K562 (cell line): ENCODE measurements around the gene STPG2. TPM values are rescaled to one million over a fixed set of nuclear protein-coding genes. Genes with fewer than 3 reads are reported as not detected.

ENCODE experiments used
- ATAC-seq: fragments of 200-7000 bp; cut with Tn5 transposase; 3 replicates; pipeline ENCODE4 v1.9.1; 2020; ENCODE audit warnings: moderate library complexity
- BruUV-seq: library from RNA; stranded (reverse); fragments of 400-500 nt; replicated peaks from 2 replicates; lab custom pipeline; 2021; lab: Mats Ljungman, UMichigan
- CTCF ChIA-PET: fragments of 300-600 bp; formaldehyde crosslinking; extraction: SDS; loops from one replicate; lab custom pipeline; 2021; ENCODE audit warnings: low intra/inter-chr PET ratio; lab: Yijun Ruan, JAX
- POLR2A ChIA-PET: fragments of 300-600, 350-650 bp; sonication (Branson Sonifier 250); formaldehyde crosslinking; extraction: SDS; loops from one replicate; lab custom pipeline; 2021; ENCODE audit warnings: antibody characterized with exemption, inconsistent platforms; lab: Yijun Ruan, JAX
- DNase-seq, 4 experiments: peaks; one replicate each; pipeline versions ENCODE4 v3.0.0 to v3.0.0-alpha.2; 2011 to 2018; ENCODE audit warnings: low spot score in 3 of 4, mixed read lengths in 3 of 4; ENCODE audit errors: extremely low read depth in 1 of 4
- FAIRE-seq: peaks from 2 replicates; lab custom pipeline; 2011; peaks lifted over from hg19 to GRCh38; lab: Jason Lieb, UNC
- H2AFZ ChIP-seq: 2 replicates; pipeline ENCODE4 v1.6.0; 2011; ENCODE audit warnings: low read depth, low read length, control low read depth, inconsistent platforms
- H3K27ac ChIP-seq: fragments of 200-600 bp; 3 replicates; pipeline ENCODE4 v1.8.0; 2011; ENCODE audit warnings: low read depth, mild to moderate bottlenecking, control low read depth, inconsistent platforms, low read length, moderate library complexity, mixed read lengths; ENCODE audit errors: extremely low read depth
- H3K27me3 ChIP-seq, 2 experiments: fragments of 300-600 bp in 1 of 2; 2 replicates in 1 of 2; 3 replicates in 1 of 2; pipeline versions ENCODE4 v1.6.0 to v1.8.0; 2011; ENCODE audit warnings: inconsistent platforms in 2 of 2, low read length in 2 of 2, mild to moderate bottlenecking in 1 of 2, mixed read lengths in 1 of 2, moderate library complexity in 1 of 2; ENCODE audit not compliant: control insufficient read depth in 2 of 2, insufficient read depth in 2 of 2
- H3K36me3 ChIP-seq: fragments of 300-600 bp; 3 replicates; pipeline ENCODE4 v1.8.0; 2011; ENCODE audit warnings: mild to moderate bottlenecking, low read length, inconsistent platforms; ENCODE audit not compliant: control insufficient read depth, insufficient read depth
- H3K4me1 ChIP-seq, 2 experiments: fragments of 200-600 bp in 1 of 2; replicated peaks in 1 of 2; 2 replicates in 1 of 2; 3 replicates in 1 of 2; pipeline versions ENCODE4 v1.5.1 to v1.8.0; 2011; ENCODE audit warnings: inconsistent platforms in 2 of 2, low read length in 2 of 2, mild to moderate bottlenecking in 1 of 2, mixed read lengths in 1 of 2, moderate library complexity in 1 of 2; ENCODE audit not compliant: control insufficient read depth in 2 of 2, insufficient read depth in 2 of 2
- H3K4me2 ChIP-seq: 2 replicates; pipeline ENCODE4 v1.6.1; 2011; ENCODE audit warnings: low read length, control low read depth, inconsistent platforms, mixed read lengths; ENCODE audit not compliant: insufficient read depth
- H3K4me3 ChIP-seq: fragments of 200-600 bp; sonication (generic), shearing (Covaris generic); 2 replicates; pipeline ENCODE4 v1.5.1; 2016; ENCODE audit warnings: control low read depth, inconsistent platforms
- H3K79me2 ChIP-seq: fragments of 200-600 bp; 3 replicates; pipeline ENCODE4 v1.8.0; 2011; ENCODE audit warnings: low read length, inconsistent platforms; ENCODE audit not compliant: control insufficient read depth, insufficient read depth
- H3K9ac ChIP-seq, 2 experiments: 2 replicates each; pipeline versions ENCODE4 v1.6.0 to v1.6.1; 2011; ENCODE audit warnings: low read depth in 2 of 2, low read length in 2 of 2, control low read depth in 1 of 2, inconsistent platforms in 1 of 2, mild to moderate bottlenecking in 1 of 2, mixed read lengths in 1 of 2; ENCODE audit not compliant: insufficient read depth in 1 of 2
- H3K9me1 ChIP-seq: one replicate; pipeline ENCODE4 v1.6.0; 2011; ENCODE audit warnings: inconsistent platforms, mild to moderate bottlenecking, low read length, moderate library complexity; ENCODE audit not compliant: control insufficient read depth, insufficient read depth
- H3K9me3 ChIP-seq: replicated peaks from 2 replicates; pipeline ENCODE4 v1.5.1; 2011; ENCODE audit warnings: low read depth, low read length, inconsistent platforms; ENCODE audit not compliant: control insufficient read depth, insufficient read depth
- H4K20me1 ChIP-seq: replicated peaks from 2 replicates; pipeline ENCODE4 v1.6.1; 2011; ENCODE audit warnings: low read length, inconsistent platforms, mixed read lengths; ENCODE audit not compliant: control insufficient read depth, insufficient read depth
- BRF2 ChIP-seq: IDR thresholded peaks from 3 replicates; pipeline ENCODE4 v1.6.1; 2011; ENCODE audit warnings: borderline replicate concordance, mild to moderate bottlenecking; ENCODE audit not compliant: insufficient read length, insufficient read depth
- CXXC5 ChIP-seq: fragments of 250-450 bp; sonication (Bioruptor Pico); IDR thresholded peaks from 2 replicates; pipeline ENCODE4 v1.8.0; 2022; ENCODE audit warnings: inconsistent platforms, mild to moderate bottlenecking, moderate library complexity
- DNMT1 ChIP-seq: fragments of 450-650 bp; IDR thresholded peaks from 2 replicates; pipeline ENCODE4 v1.6.1; 2016; ENCODE audit warnings: antibody characterized with exemption, mild to moderate bottlenecking
- LARP7 ChIP-seq: fragments of 450-650 bp; IDR thresholded peaks from 2 replicates; pipeline ENCODE4 v1.6.1; 2016
- MAFF ChIP-seq: IDR thresholded peaks from 2 replicates; pipeline ENCODE4 v1.6.1; 2012; ENCODE audit warnings: low read length, improper control_type of control experiment
- MED1 ChIP-seq: sonication (generic); formaldehyde crosslinking; IDR thresholded peaks from 2 replicates; pipeline ENCODE4 v1.8.1; 2023; ENCODE audit warnings: missing genetic modification reagents, borderline replicate concordance
- MTA1 ChIP-seq: fragments of 450-650 bp; IDR thresholded peaks from 2 replicates; pipeline ENCODE4 v1.6.1; 2017; ENCODE audit warnings: borderline replicate concordance
- MYBL2 ChIP-seq, 2 experiments: fragments of 450-650 bp in 1 of 2; sonication (generic) in 1 of 2; formaldehyde crosslinking in 1 of 2; IDR thresholded peaks; 2 replicates each; pipeline versions ENCODE4 v1.6.1 to v1.8.1; 2017 to 2022; ENCODE audit warnings: borderline replicate concordance in 1 of 2, inconsistent platforms in 1 of 2, low read depth in 1 of 2, mild to moderate bottlenecking in 1 of 2, missing genetic modification reagents in 1 of 2, moderate library complexity in 1 of 2
- PHF21A ChIP-seq: fragments of 450-650 bp; IDR thresholded peaks from 2 replicates; pipeline ENCODE4 v1.6.1; 2017; ENCODE audit warnings: low read depth, borderline replicate concordance
- RERE ChIP-seq: sonication (generic); formaldehyde crosslinking; IDR thresholded peaks from 2 replicates; pipeline ENCODE4 v1.8.0; 2023; ENCODE audit warnings: missing genetic modification reagents, mild to moderate bottlenecking, borderline replicate concordance
- TARDBP ChIP-seq: fragments of 450-650 bp; IDR thresholded peaks from 2 replicates; pipeline ENCODE4 v1.6.1; 2016
- TEAD4 ChIP-seq, 2 experiments: sonication (generic) in 1 of 2; formaldehyde crosslinking in 1 of 2; IDR thresholded peaks; 2 replicates each; pipeline versions ENCODE4 v1.6.1 to v1.8.0; 2012 to 2022; ENCODE audit warnings: borderline replicate concordance in 1 of 2, inconsistent platforms in 1 of 2, low read length in 1 of 2, mild to moderate bottlenecking in 1 of 2, missing genetic modification reagents in 1 of 2
- ZHX1 ChIP-seq: fragments of 150-350 bp; conservative IDR thresholded peaks from 2 replicates; pipeline ENCODE4 v1.6.1; 2014; ENCODE audit warnings: low read length
- ZSCAN32 ChIP-seq: fragments of 450-650 bp; formaldehyde crosslinking; IDR thresholded peaks from 2 replicates; pipeline ENCODE4 v1.4.0; 2020; ENCODE audit warnings: mild to moderate bottlenecking, moderate library complexity
- WGBS: fragments of 100-300 bp; shearing (Covaris generic); methylation state at CpG from one replicate; pipeline ENCODE4 v1.1.6; 2016; ENCODE audit warnings: low coverage, mixed read lengths; ENCODE audit not compliant: insufficient coverage; ENCODE audit errors: missing lambda C conversion rate; 5-methylcytosine and 5-hydroxymethylcytosine counted together
- in situ Hi-C: fragments of 300-500 bp; cut with MboI; formaldehyde crosslinking; loops from 4 replicates; pipeline ENCODE4 v1.15.0; 2018; ENCODE audit warnings: inconsistent platforms, mixed read lengths
- intact Hi-C: fragments of 100-400 bp; cut with micrococcal nuclease; formaldehyde crosslinking; loops from 2 replicates; pipeline ENCODE4 v1.14.2; 2022
- polyA plus RNA-seq, 8 experiments: library from polyadenylated mRNA; depleted of rRNA in 4 of 8; stranded (reverse) in 5 of 8; unstranded in 3 of 8; fragments of >200 nt; fragmentation: Nextera tagmentation in 2 of 8; fragmentation: Illumina TruSeq in 1 of 8; extraction: Ambion mirVana in 2 of 8; extraction: Trizol in 1 of 8; gene quantifications; 2 replicates each; pipeline versions ENCODE4 v1.2.1 to v1.2.3, GENCODE V29; 2011 to 2014; ENCODE audit warnings: inconsistent platforms in 1 of 8, missing spikeins in 1 of 8
- total RNA-seq, 7 experiments: library from RNA; depleted of rRNA in 6 of 7; stranded (reverse); fragments of >200 nt in 6 of 7; fragmentation: Illumina TruSeq in 2 of 7; extraction: Trizol in 2 of 7; gene quantifications; 2 replicates each; pipeline versions ENCODE4 v1.2.1 to v1.2.3, GENCODE V29; 2011 to 2021; ENCODE audit warnings: low replicate concordance in 1 of 7

The STPG2 gene
- total and polyA plus RNA-seq, 9 of the 15 experiments (the other 6 are each of a cell fraction or from before 2014, with no cell fraction given): not detected

GRCh38 chr4:98046665-98047064, 96.6 kb downstream of the STPG2 start:
- POLR2A ChIA-PET: no interaction called here
- H3K4me1 ChIP-seq: no peaks in the 10 kb centered on the region
- FAIRE-seq: no peak
- H3K36me3 ChIP-seq: no peaks in the 10 kb centered on the region
- H3K9me1 ChIP-seq: no peaks in the 10 kb centered on the region
- WGBS: 0% methylated on average over 1 of the region's 1 CpG
- no peaks in the 10 kb centered on the region for H3K27me3 ChIP-seq
- H3K9me3 ChIP-seq: no peaks in the 10 kb centered on the region
- no peak for TF ChIP-seq MTA1
- no peak for TF ChIP-seq MYBL2 (IDR thresholded peaks at IDR 0.05; ENCODE audit: low read depth)
- TF ChIP-seq MYBL2 (CRISPR knock-in tag; IDR thresholded peaks at IDR 0.05; ENCODE audit: borderline replicate concordance): no peak
- no peak for TF ChIP-seq BRF2
- TF ChIP-seq ZHX1: no peak
- TF ChIP-seq ZSCAN32: no peak
- no peak for TF ChIP-seq TARDBP
- TF ChIP-seq PHF21A: no peak
- no peak for TF ChIP-seq MED1 (CRISPR knock-in tag)
- TF ChIP-seq TEAD4 (IDR thresholded peaks at IDR 0.05; ENCODE audit: low read length): no peak
- TF ChIP-seq TEAD4 (CRISPR knock-in tag; IDR thresholded peaks at IDR 0.05; ENCODE audit: borderline replicate concordance): no peak
- no peak for TF ChIP-seq LARP7
- no peak for TF ChIP-seq CXXC5 (CRISPR knock-in tag)
- TF ChIP-seq DNMT1: no peak
- no peak for TF ChIP-seq RERE (CRISPR knock-in tag)
- TF ChIP-seq MAFF: no peak
- TF ChIP-seq, all 486 proteins: peak for 0
- Histone ChIP-seq H2AFZ (no peak overlapping the region), H3K4me2 (no peak overlapping the region), H3K79me2 (no peaks in the 10 kb centered on the region), H3K27ac (no peak overlapping the region), H3K4me3 (no peak overlapping the region), H4K20me1 (no peaks in the 10 kb centered on the region), H3K9ac (no peak overlapping the region)
- ATAC-seq: no peak
- BruUV-seq: no TSS peak
- no peak for DNase-seq
- CTCF ChIA-PET: no interaction called here
- in situ Hi-C loops (no loop called here), intact Hi-C loops (no loop called here)
